Gastrocnemius medialis (tissue), 4 donors: Measurements from ENCODE around the gene CAMSAP2.

Source experiments
- POLR2A ChIP-seq, 2 donors: fragments of 450-650 bp; IDR thresholded peaks; one replicate each; pipeline ENCODE4 v1.6.1; 2017; ENCODE audit warnings: antibody characterized with exemption in 2 of 2, mild to moderate bottlenecking in 2 of 2, moderate library complexity in 2 of 2
- TF ChIP-seq, protein P1 (sequence below), 5 experiments: fragments of 450-650 bp in 3 of 5; fragments of 200-600 bp in 2 of 5; sonication (generic) in 2 of 5; IDR thresholded peaks in 4 of 5; conservative IDR thresholded peaks in 1 of 5; 1 replicate in 4 of 5; 2 replicates in 1 of 5; pipeline ENCODE4 v1.5.1; 2016 to 2019; ENCODE audit warnings: antibody characterized with exemption in 5 of 5, mild to moderate bottlenecking in 3 of 5, moderate library complexity in 3 of 5

DNA sequence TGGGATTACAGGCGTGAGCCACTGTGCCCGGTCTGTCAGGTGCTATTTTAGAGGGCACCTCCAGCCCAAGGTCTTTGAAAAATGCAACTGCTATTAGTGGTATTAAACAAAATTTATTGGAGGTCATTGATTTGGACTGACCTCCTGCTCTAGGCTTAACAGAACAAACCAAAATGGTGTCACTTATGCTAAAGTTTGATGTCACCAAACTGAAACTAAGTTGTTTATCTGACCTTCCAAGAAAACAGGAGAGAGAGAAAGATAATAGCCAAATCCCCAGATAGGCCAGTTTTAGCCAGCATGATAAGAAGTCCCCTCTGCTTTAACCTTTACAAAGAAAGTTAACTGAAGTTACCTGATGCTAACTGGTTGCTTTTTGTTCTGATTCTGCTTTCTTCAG is 147.9 kb downstream of the CAMSAP2 start:
- no peak for TF ChIP-seq POLR2A (IDR thresholded peaks at IDR 0.05)
- TF ChIP-seq, protein P1, sequence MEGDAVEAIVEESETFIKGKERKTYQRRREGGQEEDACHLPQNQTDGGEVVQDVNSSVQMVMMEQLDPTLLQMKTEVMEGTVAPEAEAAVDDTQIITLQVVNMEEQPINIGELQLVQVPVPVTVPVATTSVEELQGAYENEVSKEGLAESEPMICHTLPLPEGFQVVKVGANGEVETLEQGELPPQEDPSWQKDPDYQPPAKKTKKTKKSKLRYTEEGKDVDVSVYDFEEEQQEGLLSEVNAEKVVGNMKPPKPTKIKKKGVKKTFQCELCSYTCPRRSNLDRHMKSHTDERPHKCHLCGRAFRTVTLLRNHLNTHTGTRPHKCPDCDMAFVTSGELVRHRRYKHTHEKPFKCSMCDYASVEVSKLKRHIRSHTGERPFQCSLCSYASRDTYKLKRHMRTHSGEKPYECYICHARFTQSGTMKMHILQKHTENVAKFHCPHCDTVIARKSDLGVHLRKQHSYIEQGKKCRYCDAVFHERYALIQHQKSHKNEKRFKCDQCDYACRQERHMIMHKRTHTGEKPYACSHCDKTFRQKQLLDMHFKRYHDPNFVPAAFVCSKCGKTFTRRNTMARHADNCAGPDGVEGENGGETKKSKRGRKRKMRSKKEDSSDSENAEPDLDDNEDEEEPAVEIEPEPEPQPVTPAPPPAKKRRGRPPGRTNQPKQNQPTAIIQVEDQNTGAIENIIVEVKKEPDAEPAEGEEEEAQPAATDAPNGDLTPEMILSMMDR (IDR thresholded peaks at IDR 0.05 in 4 of 5, conservative IDR thresholded peaks at IDR 0.05 in 1 of 5) = no peak
